ENCODE results near the gene CHAT. TPM values are rescaled to one million over a fixed set of nuclear protein-coding genes. Genes with fewer than 3 reads are reported as not detected.
A peak's percentile ranks its signal among the peaks of the same experiment; 100 is the strongest.

The CHAT gene
- total and polyA plus RNA-seq, 2 of the 13 experiments (the other 11 are each of a cell fraction or from before 2014, with no cell fraction given): not detected

GRCh38 chr10:49606981-49607535 lies 6.8 kb upstream of the CHAT start (continued):
- TF ChIP-seq, protein P1, sequence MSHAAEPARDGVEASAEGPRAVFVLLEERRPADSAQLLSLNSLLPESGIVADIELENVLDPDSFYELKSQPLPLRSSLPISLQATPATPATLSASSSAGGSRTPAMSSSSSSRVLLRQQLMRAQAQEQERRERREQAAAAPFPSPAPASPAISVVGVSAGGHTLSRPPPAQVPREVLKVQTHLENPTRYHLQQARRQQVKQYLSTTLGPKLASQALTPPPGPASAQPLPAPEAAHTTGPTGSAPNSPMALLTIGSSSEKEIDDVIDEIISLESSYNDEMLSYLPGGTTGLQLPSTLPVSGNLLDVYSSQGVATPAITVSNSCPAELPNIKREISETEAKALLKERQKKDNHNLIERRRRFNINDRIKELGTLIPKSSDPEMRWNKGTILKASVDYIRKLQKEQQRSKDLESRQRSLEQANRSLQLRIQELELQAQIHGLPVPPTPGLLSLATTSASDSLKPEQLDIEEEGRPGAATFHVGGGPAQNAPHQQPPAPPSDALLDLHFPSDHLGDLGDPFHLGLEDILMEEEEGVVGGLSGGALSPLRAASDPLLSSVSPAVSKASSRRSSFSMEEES (CRISPR knock-in tag; IDR thresholded peaks at IDR 0.05): peak; percentile 79
- TF ChIP-seq EHMT2 (IDR thresholded peaks at IDR 0.05; ENCODE audit: borderline replicate concordance, low read depth, low read length) (peak; percentile 93), MXD4 (CRISPR knock-in tag; IDR thresholded peaks at IDR 0.05) (peak; percentile 64; the same call in 1 of the 2 replicates), MTF1 (CRISPR knock-in tag; IDR thresholded peaks at IDR 0.05) (peak; percentile 73; the same call in 1 of the 2 replicates), DNMT1 (CRISPR knock-in tag; IDR thresholded peaks at IDR 0.05) (no peak), KLF15 (CRISPR knock-in tag; IDR thresholded peaks at IDR 0.05; ENCODE audit: borderline replicate concordance) (peak; percentile 71; the same call in 1 of the 2 replicates), TAF1 (CRISPR knock-in tag; IDR thresholded peaks at IDR 0.05) (no peak), ZNF256 (CRISPR knock-in tag; conservative IDR thresholded peaks at IDR 0.05) (peak; percentile 86; the same call in 1 of the 2 replicates), ZNF124 (CRISPR knock-in tag; IDR thresholded peaks at IDR 0.05) (peak; percentile 93), ZNF281 (CRISPR knock-in tag; IDR thresholded peaks at IDR 0.05; ENCODE audit: borderline replicate concordance) (peak; percentile 50; the same call in 1 of the 2 replicates), YEATS2 (CRISPR knock-in tag; IDR thresholded peaks at IDR 0.05; ENCODE audit: borderline replicate concordance) (peak; percentile 34; the same call in 1 of the 2 replicates), ZC3H4 (CRISPR knock-in tag; IDR thresholded peaks at IDR 0.05; ENCODE audit: borderline replicate concordance) (no peak), CBX5 (CRISPR knock-in tag; IDR thresholded peaks at IDR 0.05; ENCODE audit: borderline replicate concordance) (peak; percentile 58; the same call in 1 of the 2 replicates), SALL1 (CRISPR knock-in tag; IDR thresholded peaks at IDR 0.05) (peak; percentile 90), KDM5A (IDR thresholded peaks at IDR 0.05; ENCODE audit: borderline replicate concordance, low read length) (no peak), ZNF121 (CRISPR knock-in tag; IDR thresholded peaks at IDR 0.05) (no peak), ZFP37 (CRISPR knock-in tag; IDR thresholded peaks at IDR 0.05; ENCODE audit: borderline replicate concordance) (peak; percentile 83; the same call in 1 of the 2 replicates), ZNF510 (CRISPR knock-in tag; IDR thresholded peaks at IDR 0.05; ENCODE audit: low read depth) (no peak), ZNF879 (CRISPR knock-in tag; IDR thresholded peaks at IDR 0.05) (no peak)
- TF ChIP-seq, protein P2, sequence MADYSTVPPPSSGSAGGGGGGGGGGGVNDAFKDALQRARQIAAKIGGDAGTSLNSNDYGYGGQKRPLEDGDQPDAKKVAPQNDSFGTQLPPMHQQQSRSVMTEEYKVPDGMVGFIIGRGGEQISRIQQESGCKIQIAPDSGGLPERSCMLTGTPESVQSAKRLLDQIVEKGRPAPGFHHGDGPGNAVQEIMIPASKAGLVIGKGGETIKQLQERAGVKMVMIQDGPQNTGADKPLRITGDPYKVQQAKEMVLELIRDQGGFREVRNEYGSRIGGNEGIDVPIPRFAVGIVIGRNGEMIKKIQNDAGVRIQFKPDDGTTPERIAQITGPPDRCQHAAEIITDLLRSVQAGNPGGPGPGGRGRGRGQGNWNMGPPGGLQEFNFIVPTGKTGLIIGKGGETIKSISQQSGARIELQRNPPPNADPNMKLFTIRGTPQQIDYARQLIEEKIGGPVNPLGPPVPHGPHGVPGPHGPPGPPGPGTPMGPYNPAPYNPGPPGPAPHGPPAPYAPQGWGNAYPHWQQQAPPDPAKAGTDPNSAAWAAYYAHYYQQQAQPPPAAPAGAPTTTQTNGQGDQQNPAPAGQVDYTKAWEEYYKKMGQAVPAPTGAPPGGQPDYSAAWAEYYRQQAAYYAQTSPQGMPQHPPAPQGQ (CRISPR knock-in tag; IDR thresholded peaks at IDR 0.05; ENCODE audit: borderline replicate concordance): no peak
- TF ChIP-seq, protein P3, sequence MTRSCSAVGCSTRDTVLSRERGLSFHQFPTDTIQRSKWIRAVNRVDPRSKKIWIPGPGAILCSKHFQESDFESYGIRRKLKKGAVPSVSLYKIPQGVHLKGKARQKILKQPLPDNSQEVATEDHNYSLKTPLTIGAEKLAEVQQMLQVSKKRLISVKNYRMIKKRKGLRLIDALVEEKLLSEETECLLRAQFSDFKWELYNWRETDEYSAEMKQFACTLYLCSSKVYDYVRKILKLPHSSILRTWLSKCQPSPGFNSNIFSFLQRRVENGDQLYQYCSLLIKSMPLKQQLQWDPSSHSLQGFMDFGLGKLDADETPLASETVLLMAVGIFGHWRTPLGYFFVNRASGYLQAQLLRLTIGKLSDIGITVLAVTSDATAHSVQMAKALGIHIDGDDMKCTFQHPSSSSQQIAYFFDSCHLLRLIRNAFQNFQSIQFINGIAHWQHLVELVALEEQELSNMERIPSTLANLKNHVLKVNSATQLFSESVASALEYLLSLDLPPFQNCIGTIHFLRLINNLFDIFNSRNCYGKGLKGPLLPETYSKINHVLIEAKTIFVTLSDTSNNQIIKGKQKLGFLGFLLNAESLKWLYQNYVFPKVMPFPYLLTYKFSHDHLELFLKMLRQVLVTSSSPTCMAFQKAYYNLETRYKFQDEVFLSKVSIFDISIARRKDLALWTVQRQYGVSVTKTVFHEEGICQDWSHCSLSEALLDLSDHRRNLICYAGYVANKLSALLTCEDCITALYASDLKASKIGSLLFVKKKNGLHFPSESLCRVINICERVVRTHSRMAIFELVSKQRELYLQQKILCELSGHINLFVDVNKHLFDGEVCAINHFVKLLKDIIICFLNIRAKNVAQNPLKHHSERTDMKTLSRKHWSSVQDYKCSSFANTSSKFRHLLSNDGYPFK (CRISPR knock-in tag; IDR thresholded peaks at IDR 0.05; ENCODE audit: borderline replicate concordance): 0 out of 2 replicates have a peak, but pooled peaks have one; percentile 32

Data from HepG2 (cell line).